ENCODE measurements around the gene MAP7D2.
"Not testable (repeated sequence)": the region's sequence is repeated elsewhere in the genome, so short reads cannot be mapped to it uniquely, and the experiment has no call there.

Gene MAP7D2

GRCh38 chrX:20132666-20133065, 16.0 kb upstream of the MAP7D2 start:
- no peak for TF ChIP-seq CTCF (IDR thresholded peaks at IDR 0.05; ENCODE audit: control insufficient read depth, extremely low read depth, insufficient read depth)
- H3K4me3 ChIP-seq (ENCODE audit: low read depth, low read length): no peak overlapping the region
- DNase-seq (ENCODE audit: low read depth): no peak

- no peak for TF ChIP-seq CTCF (IDR thresholded peaks at IDR 0.05; ENCODE audit: control insufficient read depth, extremely low read depth, insufficient read depth)
- DNase-seq (ENCODE audit: low read depth): no peak
- no peak overlapping the region for H3K4me3 ChIP-seq (ENCODE audit: low read depth, low read length)
Measured at GRCh38 chrX:20130357-20130756, 13.7 kb upstream of the MAP7D2 start.

GRCh38 chrX:20129547-20129946, 12.8 kb upstream of the MAP7D2 start:
- no peak for TF ChIP-seq CTCF (IDR thresholded peaks at IDR 0.05; ENCODE audit: control insufficient read depth, extremely low read depth, insufficient read depth)
- no peak for DNase-seq (ENCODE audit: low read depth)
- H3K4me3 ChIP-seq (ENCODE audit: low read depth, low read length): no peak overlapping the region

- no peak for DNase-seq (ENCODE audit: low read depth)
- no peak overlapping the region for H3K4me3 ChIP-seq (ENCODE audit: low read depth, low read length)
- TF ChIP-seq CTCF (IDR thresholded peaks at IDR 0.05; ENCODE audit: control insufficient read depth, extremely low read depth, insufficient read depth): no peak
Measured at GRCh38 chrX:20128670-20129069, 12.0 kb upstream of the MAP7D2 start.

GRCh38 chrX:20127440-20127839, 10.7 kb upstream of the MAP7D2 start:
- not testable (repeated sequence) for H3K4me3 ChIP-seq (ENCODE audit: low read depth, low read length); DNase-seq (ENCODE audit: low read depth)

- not testable (repeated sequence) for DNase-seq (ENCODE audit: low read depth); H3K4me3 ChIP-seq (ENCODE audit: low read depth, low read length)
Measured at GRCh38 chrX:20126833-20127232, 10.1 kb upstream of the MAP7D2 start.

GRCh38 chrX:20124964-20125363, 8.3 kb upstream of the MAP7D2 start:
- no peak for TF ChIP-seq CTCF (IDR thresholded peaks at IDR 0.05; ENCODE audit: control insufficient read depth, extremely low read depth, insufficient read depth)
- DNase-seq (ENCODE audit: low read depth): no peak
- no peak overlapping the region for H3K4me3 ChIP-seq (ENCODE audit: low read depth, low read length)

GRCh38 chrX:20118065-20118824, 1.5 kb upstream of the MAP7D2 start:
- no peak overlapping the region for H3K4me3 ChIP-seq (ENCODE audit: low read depth, low read length)
- DNase-seq (ENCODE audit: low read depth): no peak
- no peak for TF ChIP-seq CTCF (IDR thresholded peaks at IDR 0.05; ENCODE audit: control insufficient read depth, extremely low read depth, insufficient read depth)
